H9 (cell line): ENCODE measurements around the gene MON1A. TPM values are rescaled to one million over a fixed set of nuclear protein-coding genes. Genes with fewer than 3 reads are reported as not detected.

Experiments used
- DNase-seq: peaks from one replicate; pipeline ENCODE4 v3.0.0-alpha.2; 2017
- H2AFZ ChIP-seq: one replicate; pipeline ENCODE4 v1.6.1; 2013; ENCODE audit warnings: mild to moderate bottlenecking, low read length, control low read depth, moderate library complexity
- H2AK5ac ChIP-seq: 2 replicates; pipeline ENCODE4 v1.6.1; 2013; ENCODE audit warnings: low read length, control low read depth, mixed read lengths; ENCODE audit not compliant: insufficient read length
- H2BK120ac ChIP-seq: one replicate; pipeline ENCODE4 v1.6.1; 2013; ENCODE audit warnings: low read depth, mild to moderate bottlenecking, low read length, control low read depth, inconsistent platforms; ENCODE audit not compliant: poor library complexity, severe bottlenecking
- H2BK12ac ChIP-seq: 2 replicates; pipeline ENCODE4 v1.6.1; 2013; ENCODE audit warnings: low read length, control low read depth, mixed read lengths, low read depth; ENCODE audit not compliant: insufficient read length
- H2BK15ac ChIP-seq: 2 replicates; pipeline ENCODE4 v1.6.1; 2013; ENCODE audit warnings: low read depth, low read length, control low read depth
- H2BK20ac ChIP-seq: one replicate; pipeline ENCODE4 v1.6.1; 2013; ENCODE audit warnings: low read depth, mild to moderate bottlenecking, low read length, control low read depth, inconsistent platforms; ENCODE audit not compliant: poor library complexity, severe bottlenecking
- H2BK5ac ChIP-seq: 2 replicates; pipeline ENCODE4 v1.6.1; 2013; ENCODE audit warnings: low read length, control low read depth, mixed read lengths; ENCODE audit not compliant: insufficient read length
- H3K14ac ChIP-seq: 2 replicates; pipeline ENCODE4 v1.6.1; 2013; ENCODE audit warnings: low read length, control low read depth; ENCODE audit not compliant: insufficient read depth
- H3K18ac ChIP-seq: 2 replicates; pipeline ENCODE4 v1.6.1; 2013; ENCODE audit warnings: low read depth, mild to moderate bottlenecking, mixed read lengths, low read length, control low read depth; ENCODE audit not compliant: insufficient read length
- H3K23ac ChIP-seq: 2 replicates; pipeline ENCODE4 v1.6.1; 2013; ENCODE audit warnings: low read length, control low read depth, mixed read lengths, low read depth; ENCODE audit not compliant: insufficient read length
- H3K23me2 ChIP-seq: 2 replicates; pipeline ENCODE4 v1.6.1; 2013; ENCODE audit warnings: low read depth, mild to moderate bottlenecking, mixed read lengths, low read length, control low read depth; ENCODE audit not compliant: insufficient read length, poor library complexity, severe bottlenecking
- H3K27ac ChIP-seq: 2 replicates; pipeline ENCODE4 v1.5.1; 2013; ENCODE audit warnings: low read length, control low read depth, mixed read lengths, low read depth; ENCODE audit not compliant: insufficient read length
- H3K27me3 ChIP-seq: 2 replicates; pipeline ENCODE4 v1.6.1; 2013; ENCODE audit warnings: low read length, control low read depth, inconsistent platforms; ENCODE audit not compliant: insufficient read depth
- H3K4ac ChIP-seq: 2 replicates; pipeline ENCODE4 v1.6.1; 2013; ENCODE audit warnings: low read depth, mild to moderate bottlenecking, control low read depth, inconsistent platforms, low read length, moderate library complexity
- H3K4me1 ChIP-seq: 2 replicates; pipeline ENCODE4 v1.6.1; 2013; ENCODE audit warnings: low read length, control low read depth, inconsistent platforms; ENCODE audit not compliant: insufficient read depth
- H3K4me2 ChIP-seq: 2 replicates; pipeline ENCODE4 v1.6.1; 2013; ENCODE audit warnings: low read length, control low read depth, mixed read lengths; ENCODE audit not compliant: insufficient read length, insufficient read depth
- H3K56ac ChIP-seq: 2 replicates; pipeline ENCODE4 v1.6.1; 2013; ENCODE audit warnings: low read depth, mild to moderate bottlenecking, mixed read lengths, low read length, control low read depth; ENCODE audit not compliant: insufficient read length
- H3K79me1 ChIP-seq: 2 replicates; pipeline ENCODE4 v1.6.1; 2013; ENCODE audit warnings: low read depth, mild to moderate bottlenecking, moderate library complexity, low read length, control low read depth, inconsistent platforms; ENCODE audit not compliant: insufficient read depth, poor library complexity, severe bottlenecking
- H3K79me2 ChIP-seq: 2 replicates; pipeline ENCODE4 v1.6.1; 2013; ENCODE audit warnings: low read length, control low read depth, inconsistent platforms; ENCODE audit not compliant: insufficient read depth
- H3K9ac ChIP-seq: 2 replicates; pipeline ENCODE4 v1.6.1; 2013; ENCODE audit warnings: low read length, control low read depth, mixed read lengths; ENCODE audit not compliant: insufficient read length; ENCODE audit errors: extremely low read depth
- H3K9me3 ChIP-seq: one replicate; pipeline ENCODE4 v1.6.1; 2013; ENCODE audit warnings: low read depth, low read length, inconsistent platforms; ENCODE audit not compliant: control insufficient read depth
- H3T11ph ChIP-seq: one replicate; pipeline ENCODE4 v1.6.1; 2013; ENCODE audit warnings: mild to moderate bottlenecking, low read length, control low read depth, inconsistent platforms
- H4K20me1 ChIP-seq: one replicate; pipeline ENCODE4 v1.6.1; 2013; ENCODE audit not compliant: control insufficient read depth, insufficient read length, insufficient read depth
- H4K5ac ChIP-seq: 2 replicates; pipeline ENCODE4 v1.6.1; 2013; ENCODE audit warnings: low read depth, mild to moderate bottlenecking, mixed read lengths, low read length, control low read depth; ENCODE audit not compliant: insufficient read length
- H4K8ac ChIP-seq: replicated peaks from 2 replicates; pipeline ENCODE4 v1.6.1; 2013; ENCODE audit warnings: low read length, control low read depth, mixed read lengths, low read depth; ENCODE audit not compliant: insufficient read length
- H4K91ac ChIP-seq: 2 replicates; pipeline ENCODE4 v1.6.1; 2013; ENCODE audit warnings: low read depth, mild to moderate bottlenecking, moderate library complexity, mixed read lengths, low read length, control low read depth; ENCODE audit not compliant: insufficient read length
- H3K27ac Mint-ChIP-seq, 3 experiments: 2 replicates in 2 of 3; 3 replicates in 1 of 3; pipeline ENCODE4 v1.8.0; 2020 to 2021; ENCODE audit warnings: mixed read lengths in 3 of 3, mild to moderate bottlenecking in 1 of 3, moderate library complexity in 1 of 3
- H3K27me3 Mint-ChIP-seq: 2 replicates; pipeline ENCODE4 v1.8.0; 2021; ENCODE audit warnings: low read depth, mild to moderate bottlenecking, moderate library complexity, mixed read lengths
- H3K36me3 Mint-ChIP-seq, 3 experiments: 2 replicates in 2 of 3; 3 replicates in 1 of 3; pipeline ENCODE4 v1.8.0; 2020 to 2021; ENCODE audit warnings: low read depth in 3 of 3, mixed read lengths in 3 of 3; ENCODE audit not compliant: insufficient read depth in 1 of 3
- H3K4me1 Mint-ChIP-seq, 2 experiments: 2 replicates each; pipeline ENCODE4 v1.8.0; 2020; ENCODE audit warnings: mixed read lengths in 2 of 2
- H3K4me3 Mint-ChIP-seq, 2 experiments: 2 replicates in 1 of 2; 3 replicates in 1 of 2; pipeline ENCODE4 v1.8.0; 2020 to 2021; ENCODE audit warnings: mild to moderate bottlenecking in 2 of 2, mixed read lengths in 2 of 2, moderate library complexity in 1 of 2
- H3K9me3 Mint-ChIP-seq, 2 experiments: 2 replicates in 1 of 2; 3 replicates in 1 of 2; pipeline ENCODE4 v1.8.0; 2020; ENCODE audit warnings: mild to moderate bottlenecking in 2 of 2, mixed read lengths in 2 of 2, moderate library complexity in 1 of 2
- WGBS: extraction: QIAGEN DNeasy Blood & Tissue Kit; methylation state at CpG from one replicate; pipeline ENCODE4 v1.1.7; 2013; ENCODE audit warnings: missing lambda C conversion rate, low lambda C conversion rate, mixed read lengths; ENCODE audit not compliant: insufficient read length; ENCODE audit errors: extremely low coverage; 5-methylcytosine and 5-hydroxymethylcytosine counted together
- total RNA-seq: library from RNA; stranded (reverse); gene quantifications from 2 replicates; pipeline ENCODE4 v1.2.1, GENCODE V29; 2021
- TF ChIP-seq, protein P1 (sequence below): fragments of 200-600 bp; sonication (generic); conservative IDR thresholded peaks from 3 replicates; pipeline ENCODE4 v1.8.0; 2021; ENCODE audit warnings: antibody characterized with exemption, mild to moderate bottlenecking

The MON1A gene
- total RNA-seq, 1 experiment from 2014 or later: 10.0 TPM

DNA sequence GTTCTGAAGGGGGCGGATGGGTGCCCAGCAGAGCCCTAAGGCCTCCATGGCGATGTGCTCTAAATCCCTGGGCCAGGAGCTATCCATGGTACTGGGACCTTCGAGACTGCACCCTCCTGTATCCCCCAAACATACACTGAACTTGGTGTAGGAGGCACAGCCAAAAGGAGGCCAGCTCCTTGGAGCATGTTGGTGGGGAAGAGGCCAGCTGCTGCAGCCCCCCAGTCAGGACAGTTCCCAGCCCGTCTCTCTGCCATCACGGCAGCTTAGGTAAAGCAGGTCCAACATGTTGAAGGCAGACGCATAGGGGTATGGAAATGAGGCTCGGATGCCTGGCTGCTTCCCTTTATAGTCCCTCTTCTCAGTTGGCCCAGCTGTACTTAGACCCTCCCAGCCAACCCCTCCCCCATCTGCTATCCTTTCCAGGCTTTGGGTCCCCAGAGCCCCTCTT is 61.7 kb downstream of the MON1A start:
- Histone ChIP-seq H3K4me1 (peaks cover 10% of the 10 kb centered on the region; the same call in 1 of the 2 replicates), H2BK5ac (no peak overlapping the region), H4K8ac (no peak overlapping the region), H3K9ac (no peak overlapping the region), H3K9me3 (no peaks in the 10 kb centered on the region), H2BK12ac (no peak overlapping the region), H3K56ac (no peak overlapping the region), H3K79me1 (no peaks in the 10 kb centered on the region), H2BK20ac (no peak overlapping the region), H3K14ac (no peak overlapping the region), H3K23ac (no peak overlapping the region), H4K91ac (no peak overlapping the region), H2BK120ac (no peak overlapping the region), H3K27me3 (no peaks in the 10 kb centered on the region), H3K4ac (no peak overlapping the region), H2AK5ac (no peak overlapping the region), H3K79me2 (no peaks in the 10 kb centered on the region), H3K18ac (no peak overlapping the region), H3K23me2 (peaks cover 7% of the 10 kb centered on the region), H3K27ac (no peak overlapping the region), H3K4me2 (peak overlapping the region; percentile 43), H2AFZ (no peak overlapping the region), H3T11ph (no peak overlapping the region), H4K5ac (no peak overlapping the region), H2BK15ac (no peak overlapping the region), H4K20me1 (no peaks in the 10 kb centered on the region)
- DNase-seq: peak; percentile 83
- peaks cover 25% of the 10 kb centered on the region for H3K27me3 Mint-ChIP-seq
- TF ChIP-seq, protein P1, sequence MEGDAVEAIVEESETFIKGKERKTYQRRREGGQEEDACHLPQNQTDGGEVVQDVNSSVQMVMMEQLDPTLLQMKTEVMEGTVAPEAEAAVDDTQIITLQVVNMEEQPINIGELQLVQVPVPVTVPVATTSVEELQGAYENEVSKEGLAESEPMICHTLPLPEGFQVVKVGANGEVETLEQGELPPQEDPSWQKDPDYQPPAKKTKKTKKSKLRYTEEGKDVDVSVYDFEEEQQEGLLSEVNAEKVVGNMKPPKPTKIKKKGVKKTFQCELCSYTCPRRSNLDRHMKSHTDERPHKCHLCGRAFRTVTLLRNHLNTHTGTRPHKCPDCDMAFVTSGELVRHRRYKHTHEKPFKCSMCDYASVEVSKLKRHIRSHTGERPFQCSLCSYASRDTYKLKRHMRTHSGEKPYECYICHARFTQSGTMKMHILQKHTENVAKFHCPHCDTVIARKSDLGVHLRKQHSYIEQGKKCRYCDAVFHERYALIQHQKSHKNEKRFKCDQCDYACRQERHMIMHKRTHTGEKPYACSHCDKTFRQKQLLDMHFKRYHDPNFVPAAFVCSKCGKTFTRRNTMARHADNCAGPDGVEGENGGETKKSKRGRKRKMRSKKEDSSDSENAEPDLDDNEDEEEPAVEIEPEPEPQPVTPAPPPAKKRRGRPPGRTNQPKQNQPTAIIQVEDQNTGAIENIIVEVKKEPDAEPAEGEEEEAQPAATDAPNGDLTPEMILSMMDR: no peak
- peaks cover 34 to 56% of the 10 kb centered on the region in 2 experiments for H3K4me1 Mint-ChIP-seq
- no CpG with 5 or more reads among the region's 7 CpGs for WGBS
- H3K4me3 Mint-ChIP-seq: peak overlapping the region; percentile 70 to 83
- H3K36me3 Mint-ChIP-seq: no peaks in the 10 kb centered on the region; a peak in 1 of 7 replicates
- H3K9me3 Mint-ChIP-seq: no peaks in the 10 kb centered on the region
- H3K27ac Mint-ChIP-seq: 0 out of 7 replicates have a peak overlapping the region, but pooled peaks of 1 of the 3 experiments have one; percentile 39
